HCT116 (cell line): ENCODE measurements around the gene NAALADL2. TPM values are rescaled to one million over a fixed set of nuclear protein-coding genes. Genes with fewer than 3 reads are reported as not detected.

Source experiments
- ATAC-seq: fragments of 200-7000 bp; cut with Tn5 transposase; 2 replicates; pipeline ENCODE4 v1.9.1; 2020; ENCODE audit warnings: mild to moderate bottlenecking, moderate library complexity
- BruUV-seq: library from RNA; stranded (reverse); fragments of 400-500 nt; replicated peaks from 2 replicates; lab custom pipeline; 2021; lab: Mats Ljungman, UMichigan
- CTCF ChIA-PET: fragments of 300-600 bp; sonication (Branson Sonifier 250); formaldehyde crosslinking; loops from one replicate; lab custom pipeline; 2021; ENCODE audit warnings: antibody characterized with exemption; lab: Charles Lee
- POLR2A ChIA-PET: fragments of 300-600, 350-600 bp; sonication (Branson Sonifier 250); formaldehyde crosslinking; loops from one replicate; lab custom pipeline; 2021; ENCODE audit warnings: antibody characterized with exemption; lab: Charles Lee
- RAD21 ChIA-PET, 2 experiments: fragments of 300-600 bp; sonication (Branson Sonifier 250); formaldehyde crosslinking; loops; one replicate each; lab custom pipeline; 2023; ENCODE audit warnings: low total read pairs in 2 of 2; ENCODE audit not compliant: uncharacterized antibody in 2 of 2, unreplicated experiment in 2 of 2, low non-redundant PET in 1 of 2; lab: Charles Lee
- DNase-seq: peaks from one replicate; pipeline ENCODE4 v3.0.0-alpha.2; 2010; ENCODE audit warnings: low read depth, low spot score
- H2AFZ ChIP-seq: fragments of 200-600 bp; shearing (Covaris generic), sonication (generic); 2 replicates; pipeline ENCODE4 v1.6.1; 2017; ENCODE audit warnings: low read depth, mixed run types, mixed read lengths, antibody characterized with exemption, low read length; ENCODE audit not compliant: poor library complexity, severe bottlenecking
- H3K27ac ChIP-seq: 2 replicates; pipeline ENCODE4 v1.5.1; 2012; ENCODE audit warnings: low read depth, low read length
- H3K27me3 ChIP-seq: fragments of 200-600 bp; sonication (generic); 2 replicates; pipeline ENCODE4 v1.6.1; 2016; ENCODE audit warnings: mixed run types, low read length, mixed read lengths; ENCODE audit not compliant: insufficient read depth
- H3K36me3 ChIP-seq, 2 experiments: fragments of 200-500 bp in 1 of 2; fragments of 200-600 bp in 1 of 2; sonication (Bioruptor generic) in 1 of 2; sonication (generic) in 1 of 2; 2 replicates each; pipeline versions ENCODE4 v1.5.1 to v1.6.1; 2014 to 2016; ENCODE audit warnings: low read length in 2 of 2, inconsistent platforms in 1 of 2, mixed read lengths in 1 of 2, mixed run types in 1 of 2; ENCODE audit not compliant: insufficient read depth in 2 of 2, control insufficient read depth in 1 of 2
- H3K4me1 ChIP-seq, 2 experiments: fragments of 200-600 bp in 1 of 2; sonication (generic) in 1 of 2; 2 replicates each; pipeline versions ENCODE4 v1.5.1 to v1.6.1; 2012 to 2017; ENCODE audit warnings: low read length in 2 of 2, inconsistent platforms in 1 of 2, mild to moderate bottlenecking in 1 of 2, mixed read lengths in 1 of 2, mixed run types in 1 of 2, moderate library complexity in 1 of 2; ENCODE audit not compliant: insufficient read depth in 2 of 2, control insufficient read depth in 1 of 2
- H3K4me2 ChIP-seq: fragments of 200-600 bp; sonication (generic); 2 replicates; pipeline ENCODE4 v1.6.1; 2017; ENCODE audit warnings: mixed run types, low read length, mixed read lengths
- H3K4me3 ChIP-seq, 2 experiments: fragments of 200-600 bp in 1 of 2; sonication (generic) in 1 of 2; replicated peaks in 1 of 2; 2 replicates each; pipeline ENCODE4 v1.5.1; 2011 to 2016; ENCODE audit warnings: low read length in 2 of 2, control low read depth in 1 of 2, low read depth in 1 of 2, mild to moderate bottlenecking in 1 of 2, mixed read lengths in 1 of 2, mixed run types in 1 of 2
- H3K79me2 ChIP-seq: fragments of 200-600 bp; sonication (generic); 2 replicates; pipeline ENCODE4 v1.6.1; 2017; ENCODE audit warnings: mild to moderate bottlenecking, mixed run types, low read length, moderate library complexity, mixed read lengths; ENCODE audit not compliant: insufficient read depth
- H3K9ac ChIP-seq: fragments of 200-600 bp; sonication (generic); 2 replicates; pipeline ENCODE4 v1.6.1; 2016; ENCODE audit warnings: low read length, mixed read lengths
- H3K9me2 ChIP-seq: fragments of 200-600 bp; sonication (generic), shearing (Covaris generic); 2 replicates; pipeline ENCODE4 v1.6.1; 2017; ENCODE audit warnings: mixed run types, mild to moderate bottlenecking, moderate library complexity; ENCODE audit not compliant: insufficient read depth
- H3K9me3 ChIP-seq, 2 experiments: fragments of 200-500 bp in 1 of 2; fragments of 200-600 bp in 1 of 2; sonication (Bioruptor generic) in 1 of 2; sonication (generic) in 1 of 2; 2 replicates each; pipeline ENCODE4 v1.6.1; 2014 to 2017; ENCODE audit warnings: low read length in 2 of 2, mixed read lengths in 2 of 2, inconsistent platforms in 1 of 2, low read depth in 1 of 2, mild to moderate bottlenecking in 1 of 2, mixed run types in 1 of 2, moderate library complexity in 1 of 2; ENCODE audit not compliant: control insufficient read depth in 1 of 2, insufficient read depth in 1 of 2
- H4K20me1 ChIP-seq: fragments of 200-600 bp; sonication (generic), shearing (Covaris generic); 2 replicates; pipeline ENCODE4 v1.6.1; 2017; ENCODE audit warnings: mixed run types, mild to moderate bottlenecking, moderate library complexity; ENCODE audit not compliant: insufficient read depth
- ATF3 ChIP-seq: IDR thresholded peaks from 2 replicates; pipeline ENCODE4 v1.6.1; 2012
- CBX3 ChIP-seq: IDR thresholded peaks from 2 replicates; pipeline ENCODE4 v1.6.1; 2012; ENCODE audit warnings: low read depth
- MAX ChIP-seq: IDR thresholded peaks from 2 replicates; pipeline ENCODE4 v1.6.1; 2012
- intact Hi-C: fragments of 100-400 bp; cut with micrococcal nuclease; formaldehyde crosslinking; loops from 2 replicates; pipeline ENCODE4 v1.10.0; 2022
- microRNA-seq: library from miRNA; unstranded; fragments of <30 nt; microRNA quantifications from one replicate; pipeline ENCODE4, GENCODE V29; 2016; ENCODE audit warnings: borderline number of aligned reads
- total RNA-seq: library from RNA; stranded (reverse); gene quantifications from one replicate; pipeline ENCODE4 v1.2.1, GENCODE V29; 2021; ENCODE audit not compliant: unreplicated experiment

The NAALADL2 gene
- total RNA-seq, 1 experiment from 2014 or later: 2.9 TPM

- Histone ChIP-seq H3K4me3 (no peak overlapping the region), H3K27ac (no peak overlapping the region), H4K20me1 (no peaks in the 10 kb centered on the region), H3K79me2 (no peaks in the 10 kb centered on the region), H3K4me2 (no peak overlapping the region), H3K36me3 (no peaks in the 10 kb centered on the region), H3K9me3 (no peaks in the 10 kb centered on the region), H2AFZ (no peak overlapping the region), H3K9me2 (no peaks in the 10 kb centered on the region), H3K4me1 (no peaks in the 10 kb centered on the region), H3K9ac (no peak overlapping the region), H3K27me3 (no peaks in the 10 kb centered on the region)
- ATAC-seq (no peak), DNase-seq (no peak)
- no TSS peak for BruUV-seq
- ChIA-PET RAD21 (no interaction called here), CTCF (no interaction called here), POLR2A (no interaction called here)
- intact Hi-C loops: no loop called here
- TF ChIP-seq CBX3 (no peak), ATF3 (no peak), MAX (no peak)
Measured at GRCh38 chr3:175857666-175858270, 998.6 kb downstream of the NAALADL2 start.

Small RNAs within 50 kb of the gene (microRNA-seq; reads per million reads assigned to microRNA genes)
- not detected for gene MIR4789
